ENCODE results near the gene KBTBD4.

KBTBD4 gene

DNA sequence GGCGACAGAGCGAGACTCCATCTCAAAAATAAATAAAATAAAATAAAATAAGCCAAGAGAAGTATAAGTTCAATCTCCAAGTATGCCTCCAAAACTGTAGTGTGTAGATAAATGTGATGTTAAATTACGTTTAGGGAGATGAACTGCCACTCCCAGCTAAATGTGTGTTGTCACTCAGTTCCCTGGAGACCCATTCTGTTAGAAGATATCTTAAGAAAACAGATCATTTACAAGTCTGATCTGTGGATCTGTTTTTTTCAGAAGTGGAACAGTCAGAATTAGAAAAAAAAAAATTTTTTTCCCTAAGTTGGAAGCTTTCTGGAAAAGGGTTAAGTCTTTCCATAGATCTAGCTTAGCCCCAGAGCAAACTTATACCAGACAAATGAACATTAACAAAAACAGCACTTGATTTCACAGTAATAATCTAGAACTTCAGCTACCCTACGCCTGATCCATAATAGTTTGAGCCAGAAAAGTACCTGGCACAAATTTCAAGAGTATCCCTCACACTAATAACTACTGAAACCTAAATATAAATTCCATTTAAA lies 44.0 kb downstream of the KBTBD4 start:
- no peaks in the 10 kb centered on the region for H3K27me3 ChIP-seq (ENCODE audit: low read length)
- TF ChIP-seq, protein P1, sequence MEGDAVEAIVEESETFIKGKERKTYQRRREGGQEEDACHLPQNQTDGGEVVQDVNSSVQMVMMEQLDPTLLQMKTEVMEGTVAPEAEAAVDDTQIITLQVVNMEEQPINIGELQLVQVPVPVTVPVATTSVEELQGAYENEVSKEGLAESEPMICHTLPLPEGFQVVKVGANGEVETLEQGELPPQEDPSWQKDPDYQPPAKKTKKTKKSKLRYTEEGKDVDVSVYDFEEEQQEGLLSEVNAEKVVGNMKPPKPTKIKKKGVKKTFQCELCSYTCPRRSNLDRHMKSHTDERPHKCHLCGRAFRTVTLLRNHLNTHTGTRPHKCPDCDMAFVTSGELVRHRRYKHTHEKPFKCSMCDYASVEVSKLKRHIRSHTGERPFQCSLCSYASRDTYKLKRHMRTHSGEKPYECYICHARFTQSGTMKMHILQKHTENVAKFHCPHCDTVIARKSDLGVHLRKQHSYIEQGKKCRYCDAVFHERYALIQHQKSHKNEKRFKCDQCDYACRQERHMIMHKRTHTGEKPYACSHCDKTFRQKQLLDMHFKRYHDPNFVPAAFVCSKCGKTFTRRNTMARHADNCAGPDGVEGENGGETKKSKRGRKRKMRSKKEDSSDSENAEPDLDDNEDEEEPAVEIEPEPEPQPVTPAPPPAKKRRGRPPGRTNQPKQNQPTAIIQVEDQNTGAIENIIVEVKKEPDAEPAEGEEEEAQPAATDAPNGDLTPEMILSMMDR (IDR thresholded peaks at IDR 0.05; ENCODE audit: insufficient read depth, low read length, poor library complexity, severe bottlenecking), result no peak
- no peak for TF ChIP-seq EZH2phosphoT487 (conservative IDR thresholded peaks at IDR 0.05; ENCODE audit: low read length)
- H3K27ac ChIP-seq (ENCODE audit: low read depth, low read length), result no peak overlapping the region
- H3K9me2 ChIP-seq (replicated peaks; ENCODE audit: insufficient read depth, low read length), result no peaks in the 10 kb centered on the region
- H2AFZ ChIP-seq (ENCODE audit: low read depth, low read length, severe bottlenecking), result no peak overlapping the region
- no peaks in the 10 kb centered on the region for H3K9me3 ChIP-seq (ENCODE audit: insufficient read depth, low read length)
- no peaks in the 10 kb centered on the region for H3K36me3 ChIP-seq (ENCODE audit: low read length)
- H3F3A ChIP-seq (ENCODE audit: insufficient read depth), result peaks cover 4% of the 10 kb centered on the region; the same call in 1 of the 2 replicates
- no peak overlapping the region for H3K4me2 ChIP-seq (ENCODE audit: low read depth, low read length, poor library complexity, severe bottlenecking)
- H4K20me1 ChIP-seq (ENCODE audit: low read depth, low read length), result peaks cover 36% of the 10 kb centered on the region
- H3K79me2 ChIP-seq (ENCODE audit: insufficient read depth, low read length), result peaks cover 100% of the 10 kb centered on the region
- H3K9ac ChIP-seq (ENCODE audit: low read length), result no peak overlapping the region
- H3K4me3 ChIP-seq (ENCODE audit: insufficient read depth, low read length, poor library complexity, severe bottlenecking), result no peak overlapping the region

DNA sequence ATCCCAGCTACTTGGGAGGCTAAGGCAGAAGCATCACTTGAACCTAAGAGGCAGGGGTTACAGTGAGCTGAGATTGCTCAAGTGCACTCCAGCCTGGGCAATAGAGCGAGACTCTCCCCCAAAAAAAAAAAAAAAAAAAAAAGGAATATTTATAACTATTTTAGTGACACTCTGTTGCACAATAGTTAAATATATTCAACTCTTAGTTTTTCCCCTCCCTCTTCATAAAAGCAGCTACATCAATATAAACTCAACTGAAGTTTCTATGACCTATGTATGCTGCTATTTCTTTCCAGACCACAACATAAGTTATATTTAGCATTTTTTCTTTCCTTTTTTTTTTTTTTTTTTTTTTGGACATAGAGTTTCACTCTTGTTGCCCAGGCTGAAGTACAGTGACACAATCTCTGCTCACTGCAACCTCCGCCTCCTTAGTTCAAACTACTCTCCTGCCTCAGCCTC lies 45.0 kb downstream of the KBTBD4 start:
- peaks cover 29% of the 10 kb centered on the region for H4K20me1 ChIP-seq (ENCODE audit: low read depth, low read length)
- H3K27me3 ChIP-seq (ENCODE audit: low read length), result no peaks in the 10 kb centered on the region
- no peak overlapping the region for H3K9ac ChIP-seq (ENCODE audit: low read length)
- no peak for TF ChIP-seq EZH2phosphoT487 (conservative IDR thresholded peaks at IDR 0.05; ENCODE audit: low read length)
- TF ChIP-seq, protein P1 (IDR thresholded peaks at IDR 0.05; ENCODE audit: insufficient read depth, low read length, poor library complexity, severe bottlenecking), result no peak
- H3F3A ChIP-seq (ENCODE audit: insufficient read depth), result peaks cover 4% of the 10 kb centered on the region; the same call in 1 of the 2 replicates
- H2AFZ ChIP-seq (ENCODE audit: low read depth, low read length, severe bottlenecking), result no peak overlapping the region
- peaks cover 100% of the 10 kb centered on the region for H3K79me2 ChIP-seq (ENCODE audit: insufficient read depth, low read length)
- H3K4me2 ChIP-seq (ENCODE audit: low read depth, low read length, poor library complexity, severe bottlenecking), result no peak overlapping the region
- H3K9me2 ChIP-seq (replicated peaks; ENCODE audit: insufficient read depth, low read length), result no peaks in the 10 kb centered on the region
- no peaks in the 10 kb centered on the region for H3K9me3 ChIP-seq (ENCODE audit: insufficient read depth, low read length)
- no peaks in the 10 kb centered on the region for H3K36me3 ChIP-seq (ENCODE audit: low read length)
- H3K27ac ChIP-seq (ENCODE audit: low read depth, low read length), result no peak overlapping the region
- H3K4me3 ChIP-seq (ENCODE audit: insufficient read depth, low read length, poor library complexity, severe bottlenecking), result no peak overlapping the region

- H3K79me2 ChIP-seq (ENCODE audit: insufficient read depth, low read length), result peaks cover 100% of the 10 kb centered on the region
- no peak overlapping the region for H3K4me3 ChIP-seq (ENCODE audit: insufficient read depth, low read length, poor library complexity, severe bottlenecking)
- H3K36me3 ChIP-seq (ENCODE audit: low read length), result no peaks in the 10 kb centered on the region
- H2AFZ ChIP-seq (ENCODE audit: low read depth, low read length, severe bottlenecking), result no peak overlapping the region
- H3K4me2 ChIP-seq (ENCODE audit: low read depth, low read length, poor library complexity, severe bottlenecking), result no peak overlapping the region
- no peaks in the 10 kb centered on the region for H3K27me3 ChIP-seq (ENCODE audit: low read length)
- H3K9me2 ChIP-seq (replicated peaks; ENCODE audit: insufficient read depth, low read length), result no peaks in the 10 kb centered on the region
- H3F3A ChIP-seq (ENCODE audit: insufficient read depth), result peaks cover 4% of the 10 kb centered on the region; the same call in 1 of the 2 replicates
- H3K9ac ChIP-seq (ENCODE audit: low read length), result no peak overlapping the region
- TF ChIP-seq EZH2phosphoT487 (conservative IDR thresholded peaks at IDR 0.05; ENCODE audit: low read length), result no peak
- TF ChIP-seq, protein P1 (IDR thresholded peaks at IDR 0.05; ENCODE audit: insufficient read depth, low read length, poor library complexity, severe bottlenecking), result no peak
- H4K20me1 ChIP-seq (ENCODE audit: low read depth, low read length), result peaks cover 21% of the 10 kb centered on the region
- H3K27ac ChIP-seq (ENCODE audit: low read depth, low read length), result no peak overlapping the region
- no peaks in the 10 kb centered on the region for H3K9me3 ChIP-seq (ENCODE audit: insufficient read depth, low read length)
These were observed 46.1 kb downstream of the KBTBD4 start for GRCh38 chr11:47532597-47533213.
